IMR-90 (cell line): ENCODE results near the gene EPOP. TPM values are rescaled to one million over a fixed set of nuclear protein-coding genes. Genes with fewer than 3 reads are reported as not detected.

ENCODE experiments used
- ATAC-seq: fragments of 200-7000 bp; cut with Tn5 transposase; 2 replicates; pipeline ENCODE4 v1.9.1; 2020; ENCODE audit warnings: low read depth, mild to moderate bottlenecking, moderate library complexity
- BruUV-seq: library from RNA; stranded (reverse); fragments of 400-500 nt; replicated peaks from 2 replicates; lab custom pipeline; 2021; lab: Mats Ljungman, UMichigan
- CTCF ChIA-PET: fragments of 300-600 bp; formaldehyde crosslinking; extraction: SDS; loops from one replicate; lab custom pipeline; 2021; ENCODE audit warnings: antibody characterized with exemption; lab: Yijun Ruan, JAX
- POLR2A ChIA-PET: fragments of 300-600 bp; sonication (Branson Sonifier 250); formaldehyde crosslinking; loops from one replicate; lab custom pipeline; 2022; ENCODE audit warnings: antibody characterized with exemption; ENCODE audit not compliant: unreplicated experiment; lab: Charles Lee
- DNase-seq: peaks from one replicate; pipeline ENCODE4 v3.0.0; 2013
- H2AFZ ChIP-seq: replicated peaks from 2 replicates; pipeline ENCODE3; 2013; ENCODE audit warnings: low read length, mild to moderate bottlenecking; ENCODE audit not compliant: poor library complexity
- H2AK5ac ChIP-seq: 2 replicates; pipeline ENCODE4 v1.6.1; 2013; ENCODE audit warnings: low read depth, low read length, inconsistent platforms
- H2AK9ac ChIP-seq: replicated peaks from 2 replicates; pipeline ENCODE3; 2013; ENCODE audit warnings: mild to moderate bottlenecking, low read depth, low read length, moderate library complexity; ENCODE audit not compliant: poor library complexity
- H2BK120ac ChIP-seq: 2 replicates; pipeline ENCODE4 v1.6.1; 2013; ENCODE audit warnings: low read depth, low read length, inconsistent platforms
- H2BK15ac ChIP-seq: 3 replicates; pipeline ENCODE4 v1.6.1; 2013; ENCODE audit warnings: low read depth, low read length, inconsistent platforms
- H2BK20ac ChIP-seq: 2 replicates; pipeline ENCODE4 v1.6.1; 2013; ENCODE audit warnings: low read depth, mild to moderate bottlenecking, inconsistent platforms, low read length, moderate library complexity
- H2BK5ac ChIP-seq: 2 replicates; pipeline ENCODE4 v1.6.1; 2013; ENCODE audit warnings: mild to moderate bottlenecking, low read depth, low read length, inconsistent platforms; ENCODE audit not compliant: poor library complexity, severe bottlenecking
- H3K14ac ChIP-seq: replicated peaks from 2 replicates; pipeline ENCODE4 v1.6.1; 2013; ENCODE audit warnings: low read depth, low read length, inconsistent platforms
- H3K18ac ChIP-seq: 2 replicates; pipeline ENCODE4 v1.6.1; 2013; ENCODE audit warnings: low read depth, low read length, control low read depth
- H3K23ac ChIP-seq: 2 replicates; pipeline ENCODE4 v1.6.1; 2013; ENCODE audit warnings: low read depth, low read length, inconsistent platforms
- H3K27ac ChIP-seq: 2 replicates; pipeline ENCODE4 v1.5.1; 2013; ENCODE audit warnings: mild to moderate bottlenecking, control low read depth, low read length; ENCODE audit not compliant: insufficient read depth
- H3K27me3 ChIP-seq: 2 replicates; pipeline ENCODE4 v1.6.1; 2013; ENCODE audit warnings: low read length; ENCODE audit not compliant: control insufficient read depth, insufficient read depth
- H3K36me3 ChIP-seq: 2 replicates; pipeline ENCODE4 v1.6.1; 2013; ENCODE audit warnings: low read length, mixed read lengths; ENCODE audit not compliant: control insufficient read depth, insufficient read depth
- H3K4ac ChIP-seq: 2 replicates; pipeline ENCODE4 v1.6.1; 2013; ENCODE audit warnings: low read depth, low read length, inconsistent platforms
- H3K4me1 ChIP-seq: 2 replicates; pipeline ENCODE4 v1.6.1; 2013; ENCODE audit warnings: low read length, mixed read lengths; ENCODE audit not compliant: control insufficient read depth, insufficient read depth
- H3K4me2 ChIP-seq: 2 replicates; pipeline ENCODE4 v1.6.1; 2013; ENCODE audit warnings: low read depth, mild to moderate bottlenecking, control low read depth, low read length, moderate library complexity
- H3K4me3 ChIP-seq: 2 replicates; pipeline ENCODE4 v1.5.1; 2013; ENCODE audit warnings: low read depth, mild to moderate bottlenecking, control low read depth, low read length, moderate library complexity; ENCODE audit not compliant: insufficient read depth
- H3K56ac ChIP-seq: 2 replicates; pipeline ENCODE4 v1.6.1; 2013; ENCODE audit warnings: low read length, inconsistent platforms; ENCODE audit not compliant: insufficient read depth; ENCODE audit errors: extremely low read depth
- H3K79me1 ChIP-seq, 2 experiments: 2 replicates each; pipeline ENCODE4 v1.6.1; 2013; ENCODE audit warnings: low read length in 2 of 2, inconsistent platforms in 1 of 2, low read depth in 1 of 2
- H3K9ac ChIP-seq: 2 replicates; pipeline ENCODE4 v1.6.1; 2013; ENCODE audit warnings: low read depth, low read length, control low read depth
- H3K9me1 ChIP-seq: 2 replicates; pipeline ENCODE4 v1.6.1; 2013; ENCODE audit warnings: low read length, inconsistent platforms; ENCODE audit not compliant: insufficient read depth
- H3K9me3 ChIP-seq: 2 replicates; pipeline ENCODE4 v1.6.1; 2013; ENCODE audit warnings: low read length; ENCODE audit not compliant: control insufficient read depth, insufficient read depth
- H4K20me1 ChIP-seq: 2 replicates; pipeline ENCODE4 v1.6.1; 2013; ENCODE audit warnings: low read length, inconsistent platforms; ENCODE audit not compliant: insufficient read depth
- H4K5ac ChIP-seq: 2 replicates; pipeline ENCODE4 v1.6.1; 2013; ENCODE audit warnings: mild to moderate bottlenecking, low read depth, low read length, control low read depth
- H4K8ac ChIP-seq, 2 experiments: 2 replicates each; pipeline ENCODE4 v1.6.1; 2013; ENCODE audit warnings: low read depth in 2 of 2, low read length in 2 of 2, control low read depth in 1 of 2, inconsistent platforms in 1 of 2
- H4K91ac ChIP-seq: 2 replicates; pipeline ENCODE4 v1.6.1; 2013; ENCODE audit warnings: low read depth, low read length, inconsistent platforms; ENCODE audit not compliant: insufficient read depth
- BHLHE40 ChIP-seq: fragments of 150-350 bp; IDR thresholded peaks from 2 replicates; pipeline ENCODE4 v1.6.1; 2016; ENCODE audit warnings: mild to moderate bottlenecking, low read depth, low read length
- CEBPB ChIP-seq: IDR thresholded peaks from 2 replicates; pipeline ENCODE4 v1.6.1; 2012; ENCODE audit warnings: low read depth, low read length, improper control_type of control experiment
- CHD1 ChIP-seq: IDR thresholded peaks from 2 replicates; pipeline ENCODE4 v1.6.1; 2012; ENCODE audit warnings: low read depth, low read length, improper control_type of control experiment
- FOS ChIP-seq: fragments of 150-350 bp; IDR thresholded peaks from 2 replicates; pipeline ENCODE4 v1.6.1; 2016; ENCODE audit warnings: low read depth, low read length
- MAFK ChIP-seq: IDR thresholded peaks from 2 replicates; pipeline ENCODE4 v1.6.1; 2012; ENCODE audit warnings: low read depth, low read length, improper control_type of control experiment
- MAZ ChIP-seq: IDR thresholded peaks from 2 replicates; pipeline ENCODE4 v1.6.1; 2012; ENCODE audit warnings: low read depth, mild to moderate bottlenecking, low read length, improper control_type of control experiment, moderate library complexity, borderline replicate concordance
- MXI1 ChIP-seq: IDR thresholded peaks from 2 replicates; pipeline ENCODE4 v1.6.1; 2012; ENCODE audit warnings: low read depth, mild to moderate bottlenecking, low read length, moderate library complexity, borderline replicate concordance
- NFE2L2 ChIP-seq: fragments of 150-350 bp; IDR thresholded peaks from 2 replicates; pipeline ENCODE4 v1.6.1; 2016; ENCODE audit warnings: low read depth, mild to moderate bottlenecking, low read length
- POLR2A ChIP-seq: IDR thresholded peaks from 2 replicates; pipeline ENCODE4 v1.6.1; 2012; ENCODE audit warnings: mild to moderate bottlenecking, low read depth, low read length
- RAD21 ChIP-seq: IDR thresholded peaks from 2 replicates; pipeline ENCODE4 v1.6.1; 2012; ENCODE audit warnings: low read length, improper control_type of control experiment
- RCOR1 ChIP-seq: IDR thresholded peaks from 2 replicates; pipeline ENCODE4 v1.6.1; 2012; ENCODE audit warnings: mild to moderate bottlenecking, low read length, improper control_type of control experiment; ENCODE audit not compliant: insufficient replicate concordance
- RFX5 ChIP-seq: IDR thresholded peaks from 2 replicates; pipeline ENCODE4 v1.8.0; 2012; ENCODE audit warnings: low read depth, mild to moderate bottlenecking, low read length, moderate library complexity
- SMC3 ChIP-seq: fragments of 150-350 bp; IDR thresholded peaks from 2 replicates; pipeline ENCODE4 v1.6.1; 2016; ENCODE audit warnings: low read depth, mild to moderate bottlenecking, antibody characterized with exemption, low read length, moderate library complexity
- WGBS, 2 experiments: methylation state at CpG; one replicate each; pipeline versions ENCODE4 v1.1.5 to v1.1.7; 2013; ENCODE audit warnings: missing lambda C conversion rate in 2 of 2; ENCODE audit not compliant: insufficient read length in 1 of 2; ENCODE audit errors: extremely low coverage in 2 of 2; 5-methylcytosine and 5-hydroxymethylcytosine counted together
- dilution Hi-C: fragments of 300-500 bp; cut with HindIII; formaldehyde crosslinking; loops from one replicate; pipeline ENCODE4 v1.14.3; 2018; ENCODE audit warnings: low sequenced_read_pairs; ENCODE audit not compliant: unreplicated experiment
- in situ Hi-C: fragments of 300-500 bp; cut with MboI; formaldehyde crosslinking; loops from 3 replicates; pipeline ENCODE4 v1.14.3; 2019; ENCODE audit warnings: low sequenced_read_pairs, inconsistent platforms, mixed read lengths
- intact Hi-C: fragments of 100-400 bp; cut with micrococcal nuclease; formaldehyde crosslinking; loops from 2 replicates; pipeline ENCODE4 v1.10.0; 2022
- polyA plus RNA-seq, 3 experiments: library from polyadenylated mRNA; depleted of rRNA; stranded (reverse); fragments of >200 nt; gene quantifications; 2 replicates each; pipeline ENCODE4 v1.2.3, GENCODE V29; 2012; ENCODE audit warnings: low replicate concordance in 1 of 3
- total RNA-seq: library from RNA; depleted of rRNA; stranded (reverse); fragments of >200 nt; gene quantifications from 2 replicates; pipeline ENCODE4 v1.2.3, GENCODE V29; 2012
- TF ChIP-seq, protein P1 (sequence below): conservative IDR thresholded peaks from 2 replicates; pipeline ENCODE4 v1.5.1; 2012; ENCODE audit warnings: mild to moderate bottlenecking, low read depth, low read length, improper control_type of control experiment
- TF ChIP-seq, protein P2 (sequence below): fragments of 150-350 bp; IDR thresholded peaks from 2 replicates; pipeline ENCODE4 v1.6.1; 2017; ENCODE audit warnings: mild to moderate bottlenecking, antibody characterized with exemption, low read length, low read depth
- TF ChIP-seq, protein P3 (sequence below): fragments of 150-350 bp; IDR thresholded peaks from 2 replicates; pipeline ENCODE4 v1.6.1; 2016; ENCODE audit warnings: low read depth, mild to moderate bottlenecking, low read length, moderate library complexity, borderline replicate concordance

The EPOP gene
- total and polyA plus RNA-seq, 2 of the 4 experiments (the other 2 are of a cell fraction) = 0.36 to 0.82 TPM

DNA sequence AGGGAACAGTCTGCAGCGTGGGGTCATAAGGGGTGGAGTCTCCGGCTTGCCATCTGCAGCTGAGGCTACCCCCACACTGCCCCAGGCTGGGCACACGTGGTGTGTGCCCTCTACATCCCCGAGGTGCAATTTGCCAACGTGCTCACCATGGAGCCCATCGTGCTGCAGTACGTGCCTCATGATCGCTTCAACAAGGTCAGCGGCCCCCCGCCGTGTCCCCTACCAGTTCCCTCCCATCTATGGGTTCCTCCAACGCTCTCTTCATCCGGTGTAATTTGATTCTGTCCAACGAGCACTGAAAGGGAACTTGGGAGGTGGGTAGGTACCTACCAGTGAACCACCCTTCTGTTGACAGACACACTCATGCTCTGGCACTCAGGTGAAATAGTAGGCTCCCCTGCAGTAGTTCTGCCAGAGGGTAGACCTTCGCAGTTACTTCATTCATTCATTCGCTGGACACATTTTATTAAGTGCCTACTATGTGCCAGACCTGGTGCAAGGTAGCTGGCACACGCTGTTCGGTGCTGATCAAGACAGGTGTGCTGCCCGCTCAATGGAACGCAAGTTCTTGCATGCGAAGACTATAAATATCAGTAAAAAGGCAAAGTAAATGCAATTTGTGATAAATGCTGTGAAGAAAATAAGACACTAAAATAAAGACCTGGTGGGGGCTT, 33.1 kb upstream of the EPOP start:
- Histone ChIP-seq H2BK15ac (no peak overlapping the region), H3K36me3 (peaks cover 30% of the 10 kb centered on the region), H3K4me3 (no peak overlapping the region), H3K27me3 (no peaks in the 10 kb centered on the region), H3K14ac (no peak overlapping the region), H3K4ac (no peak overlapping the region), H3K23ac (no peak overlapping the region), H4K5ac (no peak overlapping the region), H3K9me3 (no peaks in the 10 kb centered on the region), H4K20me1 (peaks cover 27% of the 10 kb centered on the region; the same call in 1 of the 2 replicates), H2BK20ac (no peak overlapping the region), H2AK5ac (no peak overlapping the region), H3K56ac (no peak overlapping the region), H2AFZ (peak overlapping the region; percentile 14), H3K4me2 (no peak overlapping the region), H3K9me1 (peaks cover 7% of the 10 kb centered on the region; the same call in 1 of the 2 replicates), H2BK120ac (no peak overlapping the region), H4K8ac (no peak overlapping the region), H3K27ac (no peak overlapping the region), H2BK5ac (no peak overlapping the region), H3K18ac (no peak overlapping the region), H3K9ac (no peak overlapping the region), H3K79me1 (peaks cover 22 to 64% of the 10 kb centered on the region in 2 experiments; a peak in 3 of 4 replicates), H2AK9ac (no peak overlapping the region), H4K91ac (no peak overlapping the region), H3K4me1 (peaks cover 8% of the 10 kb centered on the region)
- DNase-seq (no peak), ATAC-seq (no peak)
- intact Hi-C loops = no loop called here
- in situ Hi-C loops = no loop called here
- 93% methylated on average over 12 of the region's 21 CpGs; no CpG with 5 or more reads in 1 of the 2 experiments for WGBS, 2 experiments
- dilution Hi-C loops = no loop called here
- TF ChIP-seq FOS (no peak), NFE2L2 (no peak), MXI1 (no peak), RCOR1 (no peak), CEBPB (no peak), RFX5 (no peak), CHD1 (no peak), RAD21 (no peak), MAFK (no peak), POLR2A (no peak), BHLHE40 (no peak), SMC3 (no peak), MAZ (no peak)
- TF ChIP-seq, protein P1, sequence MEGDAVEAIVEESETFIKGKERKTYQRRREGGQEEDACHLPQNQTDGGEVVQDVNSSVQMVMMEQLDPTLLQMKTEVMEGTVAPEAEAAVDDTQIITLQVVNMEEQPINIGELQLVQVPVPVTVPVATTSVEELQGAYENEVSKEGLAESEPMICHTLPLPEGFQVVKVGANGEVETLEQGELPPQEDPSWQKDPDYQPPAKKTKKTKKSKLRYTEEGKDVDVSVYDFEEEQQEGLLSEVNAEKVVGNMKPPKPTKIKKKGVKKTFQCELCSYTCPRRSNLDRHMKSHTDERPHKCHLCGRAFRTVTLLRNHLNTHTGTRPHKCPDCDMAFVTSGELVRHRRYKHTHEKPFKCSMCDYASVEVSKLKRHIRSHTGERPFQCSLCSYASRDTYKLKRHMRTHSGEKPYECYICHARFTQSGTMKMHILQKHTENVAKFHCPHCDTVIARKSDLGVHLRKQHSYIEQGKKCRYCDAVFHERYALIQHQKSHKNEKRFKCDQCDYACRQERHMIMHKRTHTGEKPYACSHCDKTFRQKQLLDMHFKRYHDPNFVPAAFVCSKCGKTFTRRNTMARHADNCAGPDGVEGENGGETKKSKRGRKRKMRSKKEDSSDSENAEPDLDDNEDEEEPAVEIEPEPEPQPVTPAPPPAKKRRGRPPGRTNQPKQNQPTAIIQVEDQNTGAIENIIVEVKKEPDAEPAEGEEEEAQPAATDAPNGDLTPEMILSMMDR = no peak
- TF ChIP-seq, protein P2, sequence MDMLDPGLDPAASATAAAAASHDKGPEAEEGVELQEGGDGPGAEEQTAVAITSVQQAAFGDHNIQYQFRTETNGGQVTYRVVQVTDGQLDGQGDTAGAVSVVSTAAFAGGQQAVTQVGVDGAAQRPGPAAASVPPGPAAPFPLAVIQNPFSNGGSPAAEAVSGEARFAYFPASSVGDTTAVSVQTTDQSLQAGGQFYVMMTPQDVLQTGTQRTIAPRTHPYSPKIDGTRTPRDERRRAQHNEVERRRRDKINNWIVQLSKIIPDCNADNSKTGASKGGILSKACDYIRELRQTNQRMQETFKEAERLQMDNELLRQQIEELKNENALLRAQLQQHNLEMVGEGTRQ = no peak
- TF ChIP-seq, protein P3, sequence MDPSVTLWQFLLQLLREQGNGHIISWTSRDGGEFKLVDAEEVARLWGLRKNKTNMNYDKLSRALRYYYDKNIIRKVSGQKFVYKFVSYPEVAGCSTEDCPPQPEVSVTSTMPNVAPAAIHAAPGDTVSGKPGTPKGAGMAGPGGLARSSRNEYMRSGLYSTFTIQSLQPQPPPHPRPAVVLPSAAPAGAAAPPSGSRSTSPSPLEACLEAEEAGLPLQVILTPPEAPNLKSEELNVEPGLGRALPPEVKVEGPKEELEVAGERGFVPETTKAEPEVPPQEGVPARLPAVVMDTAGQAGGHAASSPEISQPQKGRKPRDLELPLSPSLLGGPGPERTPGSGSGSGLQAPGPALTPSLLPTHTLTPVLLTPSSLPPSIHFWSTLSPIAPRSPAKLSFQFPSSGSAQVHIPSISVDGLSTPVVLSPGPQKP = no peak
- ChIA-PET CTCF (no interaction called here), POLR2A (no interaction called here)
- no TSS peak for BruUV-seq
